ENCODE measurements around the gene STYXL2.

STYXL2 gene

GRCh38 chr1:167093846-167094516 is at the start of gene STYXL2:
Gene STYXL2, plus strand, starts transcription at chr1:167094075. Its CDS starts 775 bp downstream, at chr1:167094850.
- TF ChIP-seq GLIS3 (CRISPR knock-in tag; IDR thresholded peaks at IDR 0.05) (no peak), TCF4 (CRISPR knock-in tag; IDR thresholded peaks at IDR 0.05; ENCODE audit: borderline replicate concordance) (no peak), ZNF565 (CRISPR knock-in tag; conservative IDR thresholded peaks at IDR 0.05; ENCODE audit: low read depth) (no peak), SNAI2 (CRISPR knock-in tag; IDR thresholded peaks at IDR 0.05) (no peak), ARNTL (CRISPR knock-in tag; IDR thresholded peaks at IDR 0.05; ENCODE audit: borderline replicate concordance, low read depth) (no peak), OSR1 (CRISPR knock-in tag; IDR thresholded peaks at IDR 0.05) (no peak), CREB5 (CRISPR knock-in tag; IDR thresholded peaks at IDR 0.05; ENCODE audit: low read depth) (no peak), ZNF70 (CRISPR knock-in tag; IDR thresholded peaks at IDR 0.05) (no peak), POU6F1 (CRISPR knock-in tag; IDR thresholded peaks at IDR 0.05; ENCODE audit: borderline replicate concordance, low read depth) (no peak), ESRRG (CRISPR knock-in tag; IDR thresholded peaks at IDR 0.05) (no peak), TSHZ2 (CRISPR knock-in tag; IDR thresholded peaks at IDR 0.05) (no peak), CSRNP3 (CRISPR knock-in tag; IDR thresholded peaks at IDR 0.05) (no peak), ISL1 (CRISPR knock-in tag; IDR thresholded peaks at IDR 0.05) (no peak), ZFP3 (CRISPR knock-in tag; IDR thresholded peaks at IDR 0.05) (no peak), ZNF8 (CRISPR knock-in tag; IDR thresholded peaks at IDR 0.05) (no peak), TOX (CRISPR knock-in tag; IDR thresholded peaks at IDR 0.05; ENCODE audit: borderline replicate concordance) (no peak), PATZ1 (CRISPR knock-in tag; IDR thresholded peaks at IDR 0.05; ENCODE audit: borderline replicate concordance) (no peak)

GRCh38 chr1:167051907-167052306 is 42.0 kb upstream of the STYXL2 start:
- no peak for TF ChIP-seq PATZ1 (CRISPR knock-in tag; IDR thresholded peaks at IDR 0.05; ENCODE audit: borderline replicate concordance)
- no peak for ATAC-seq

More at GRCh38 chr1:167093846-167094516, at the start of gene STYXL2:
- no peak for ATAC-seq

- peak; percentile 89 for ATAC-seq
- TF ChIP-seq ZFP30 (CRISPR knock-in tag; IDR thresholded peaks at IDR 0.05) = no peak
- no peak for TF ChIP-seq ZNF565 (CRISPR knock-in tag; conservative IDR thresholded peaks at IDR 0.05; ENCODE audit: low read depth)
- TF ChIP-seq BACH2 (CRISPR knock-in tag; IDR thresholded peaks at IDR 0.05; ENCODE audit: borderline replicate concordance) = no peak
- TF ChIP-seq CSDC2 (CRISPR knock-in tag; IDR thresholded peaks at IDR 0.05) = no peak
- no peak for TF ChIP-seq TSHZ2 (CRISPR knock-in tag; IDR thresholded peaks at IDR 0.05)
- TF ChIP-seq PATZ1 (CRISPR knock-in tag; IDR thresholded peaks at IDR 0.05; ENCODE audit: borderline replicate concordance) = no peak
Measured at GRCh38 chr1:167052389-167052788, 41.5 kb upstream of the STYXL2 start.
